Lower leg skin (tissue), 3 donors: Measurements from ENCODE around the gene PMEPA1.

Experiments
- POLR2A ChIP-seq, 2 donors: fragments of 450-650 bp; IDR thresholded peaks; one replicate each; pipeline ENCODE4 v1.6.1; 2016 to 2017; ENCODE audit warnings: antibody characterized with exemption in 2 of 2, mild to moderate bottlenecking in 1 of 2, moderate library complexity in 1 of 2
- TF ChIP-seq, protein P1 (sequence below), 3 donors: fragments of 450-650 bp; IDR thresholded peaks; one replicate each; pipeline ENCODE4 v1.5.1; 2016; ENCODE audit warnings: antibody characterized with exemption in 3 of 3, mild to moderate bottlenecking in 3 of 3, moderate library complexity in 2 of 3

DNA sequence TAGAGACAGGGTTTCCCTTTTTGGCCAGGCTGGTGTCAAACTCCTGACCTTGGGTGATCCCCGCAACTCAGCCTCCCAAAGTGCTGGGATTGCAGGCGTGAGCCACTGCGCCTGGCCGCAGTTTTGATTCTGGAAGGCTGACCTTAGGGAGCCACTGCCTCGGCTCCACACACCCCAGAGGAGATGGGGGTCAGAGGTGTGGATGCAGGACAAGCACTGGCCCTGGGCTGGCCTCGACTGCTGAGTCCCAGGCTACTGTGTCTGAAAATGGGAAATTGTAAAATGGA lies 91.1 kb downstream of the PMEPA1 start:
- TF ChIP-seq POLR2A (IDR thresholded peaks at IDR 0.05), result no peak
- TF ChIP-seq, protein P1, sequence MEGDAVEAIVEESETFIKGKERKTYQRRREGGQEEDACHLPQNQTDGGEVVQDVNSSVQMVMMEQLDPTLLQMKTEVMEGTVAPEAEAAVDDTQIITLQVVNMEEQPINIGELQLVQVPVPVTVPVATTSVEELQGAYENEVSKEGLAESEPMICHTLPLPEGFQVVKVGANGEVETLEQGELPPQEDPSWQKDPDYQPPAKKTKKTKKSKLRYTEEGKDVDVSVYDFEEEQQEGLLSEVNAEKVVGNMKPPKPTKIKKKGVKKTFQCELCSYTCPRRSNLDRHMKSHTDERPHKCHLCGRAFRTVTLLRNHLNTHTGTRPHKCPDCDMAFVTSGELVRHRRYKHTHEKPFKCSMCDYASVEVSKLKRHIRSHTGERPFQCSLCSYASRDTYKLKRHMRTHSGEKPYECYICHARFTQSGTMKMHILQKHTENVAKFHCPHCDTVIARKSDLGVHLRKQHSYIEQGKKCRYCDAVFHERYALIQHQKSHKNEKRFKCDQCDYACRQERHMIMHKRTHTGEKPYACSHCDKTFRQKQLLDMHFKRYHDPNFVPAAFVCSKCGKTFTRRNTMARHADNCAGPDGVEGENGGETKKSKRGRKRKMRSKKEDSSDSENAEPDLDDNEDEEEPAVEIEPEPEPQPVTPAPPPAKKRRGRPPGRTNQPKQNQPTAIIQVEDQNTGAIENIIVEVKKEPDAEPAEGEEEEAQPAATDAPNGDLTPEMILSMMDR (IDR thresholded peaks at IDR 0.05), result no peak
